ENCODE results near the gene TFAP2C. TPM values are rescaled to one million over a fixed set of nuclear protein-coding genes. Genes with fewer than 3 reads are reported as not detected.

Gene TFAP2C
- total and polyA plus RNA-seq, 10 of the 15 experiments (the other 5 are each of a cell fraction or from before 2014, with no cell fraction given), result 0.49 TPM; not detected in 9

- Histone ChIP-seq H3K9me3 (replicated peaks; ENCODE audit: control insufficient read depth, insufficient read depth, low read length) (no peaks in the 10 kb centered on the region), H3K36me3 (ENCODE audit: control insufficient read depth in 2 of 2, insufficient read depth in 2 of 2, low read length in 1 of 2) (no peaks in the 10 kb centered on the region), H3K27ac (ENCODE audit: control insufficient read depth, insufficient read depth) (no peak overlapping the region), H3K4me1 (ENCODE audit: control insufficient read depth, insufficient read depth, low read length) (no peaks in the 10 kb centered on the region), H3K4me2 (ENCODE audit: control insufficient read depth, insufficient read depth) (no peak overlapping the region), H3K4me3 (no peak overlapping the region), H2AFZ (ENCODE audit: control insufficient read depth, low read depth, low read length) (no peak overlapping the region), H3K79me2 (ENCODE audit: control insufficient read depth, insufficient read depth, low read length) (no peaks in the 10 kb centered on the region), H3K27me3 (replicated peaks in 1 of 2; ENCODE audit: control insufficient read depth in 2 of 2, insufficient read depth in 2 of 2, low read length in 1 of 2) (no peaks in the 10 kb centered on the region; a peak in 1 of 4 replicates), H4K20me1 (ENCODE audit: control insufficient read depth, insufficient read depth) (no peaks in the 10 kb centered on the region), H3K9ac (ENCODE audit: control insufficient read depth, insufficient read depth, low read length) (no peak overlapping the region)
- ChIA-PET RAD21 (ENCODE audit: unreplicated experiment) (no interaction called here), CTCF (no interaction called here), SMC1A (ENCODE audit: uncharacterized antibody, unreplicated experiment) (no interaction called here), POLR2A (no interaction called here)
- no peak for FAIRE-seq
- no peak for ATAC-seq
- 18% methylated on average over 5 of the region's 5 CpGs for WGBS (ENCODE audit: insufficient coverage, insufficient replicate concordance, low lambda C conversion rate, missing lambda C conversion rate)
- TF ChIP-seq RUNX3 (IDR thresholded peaks at IDR 0.05; ENCODE audit: low read length) (no peak), MYC (IDR thresholded peaks at IDR 0.05; ENCODE audit: insufficient read depth, insufficient read length, insufficient replicate concordance, low read length, severe bottlenecking) (no peak), MEF2B (IDR thresholded peaks at IDR 0.05; ENCODE audit: partially characterized antibody, poor library complexity, severe bottlenecking) (no peak), BHLHE40 (IDR thresholded peaks at IDR 0.05; ENCODE audit: borderline replicate concordance in 1 of 2, low read depth in 2 of 2, low read length in 1 of 2) (no peak), PAX8 (IDR thresholded peaks at IDR 0.05) (no peak), NR2C2 (IDR thresholded peaks at IDR 0.05; ENCODE audit: borderline replicate concordance, control insufficient read depth, insufficient read length, low read depth) (no peak), IRF3 (IDR thresholded peaks at IDR 0.05) (no peak), MTA3 (IDR thresholded peaks at IDR 0.05; ENCODE audit: borderline replicate concordance, low read length) (no peak), SP1 (IDR thresholded peaks at IDR 0.05; ENCODE audit: low read depth, low read length) (no peak), NKRF (conservative IDR thresholded peaks at IDR 0.05) (no peak), EP300 (IDR thresholded peaks at IDR 0.05; ENCODE audit: borderline replicate concordance in 1 of 2, control insufficient read depth in 1 of 2, low read depth in 2 of 2, low read length in 2 of 2) (no peak), POLR2AphosphoS2 (IDR thresholded peaks at IDR 0.05; ENCODE audit: low read depth, low read length) (no peak), ZBTB33 (IDR thresholded peaks at IDR 0.05) (no peak), SUZ12 (IDR thresholded peaks at IDR 0.05; ENCODE audit: unreplicated experiment) (no peak), YBX1 (IDR thresholded peaks at IDR 0.05) (no peak)
- no peak for DNase-seq (ENCODE audit: low read depth, low spot score)
- in situ Hi-C loops (cut with MboI), result no loop called here
- intact Hi-C loops (cut with micrococcal nuclease; ENCODE audit: unreplicated experiment), result no loop called here
- no TSS peak for BruUV-seq (replicated peaks)
Observed at GRCh38 chr20:56673450-56673849, 44.3 kb downstream of the TFAP2C start.

Measured in GM12878 (cell line).